K562 (cell line): ENCODE results near the gene ALDH7A1.

ENCODE experiments used
- FOXM1 ChIP-seq, 2 experiments: fragments of 450-650 bp in 1 of 2; sonication (generic) in 1 of 2; formaldehyde crosslinking in 1 of 2; IDR thresholded peaks; 2 replicates each; pipeline versions ENCODE4 v1.6.1 to v1.9.0; 2017 to 2022; ENCODE audit warnings: low read depth in 2 of 2, mild to moderate bottlenecking in 2 of 2, missing genetic modification reagents in 1 of 2, moderate library complexity in 1 of 2
- NFIC ChIP-seq: fragments of 450-650 bp; IDR thresholded peaks from 2 replicates; pipeline ENCODE4 v1.6.1; 2017; ENCODE audit warnings: mild to moderate bottlenecking, inconsistent platforms
- YBX1 ChIP-seq: fragments of 450-650 bp; IDR thresholded peaks from 2 replicates; pipeline ENCODE4 v1.7.1; 2016; ENCODE audit warnings: mild to moderate bottlenecking
- TF ChIP-seq, protein P1 (sequence below): fragments of 450-650 bp; formaldehyde crosslinking; IDR thresholded peaks from 2 replicates; pipeline ENCODE4 v1.4.0; 2020; ENCODE audit warnings: mild to moderate bottlenecking, moderate library complexity

- TF ChIP-seq, protein P1, sequence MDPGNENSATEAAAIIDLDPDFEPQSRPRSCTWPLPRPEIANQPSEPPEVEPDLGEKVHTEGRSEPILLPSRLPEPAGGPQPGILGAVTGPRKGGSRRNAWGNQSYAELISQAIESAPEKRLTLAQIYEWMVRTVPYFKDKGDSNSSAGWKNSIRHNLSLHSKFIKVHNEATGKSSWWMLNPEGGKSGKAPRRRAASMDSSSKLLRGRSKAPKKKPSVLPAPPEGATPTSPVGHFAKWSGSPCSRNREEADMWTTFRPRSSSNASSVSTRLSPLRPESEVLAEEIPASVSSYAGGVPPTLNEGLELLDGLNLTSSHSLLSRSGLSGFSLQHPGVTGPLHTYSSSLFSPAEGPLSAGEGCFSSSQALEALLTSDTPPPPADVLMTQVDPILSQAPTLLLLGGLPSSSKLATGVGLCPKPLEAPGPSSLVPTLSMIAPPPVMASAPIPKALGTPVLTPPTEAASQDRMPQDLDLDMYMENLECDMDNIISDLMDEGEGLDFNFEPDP = no peak
- TF ChIP-seq FOXM1 (IDR thresholded peaks at IDR 0.05; ENCODE audit: low read depth) (no peak), FOXM1 (CRISPR knock-in tag; IDR thresholded peaks at IDR 0.05; ENCODE audit: low read depth) (no peak), NFIC (no peak), YBX1 (no peak)
Observed at GRCh38 chr5:126513703-126514102, 81.3 kb downstream of the ALDH7A1 start.
